Fibroblast of the aortic adventitia (primary cell): ENCODE measurements around the gene CHDH. TPM values are rescaled to one million over a fixed set of nuclear protein-coding genes. Genes with fewer than 3 reads are reported as not detected.

Experiments used
- DNase-seq: peaks from one replicate; pipeline ENCODE4 v3.0.0-alpha.2; 2010; ENCODE audit warnings: low read depth
- H3K4me3 ChIP-seq: 2 replicates; pipeline ENCODE4 v1.5.1; 2011; ENCODE audit warnings: low read depth, mild to moderate bottlenecking, control low read depth, low read length, moderate library complexity
- CTCF ChIP-seq: IDR thresholded peaks from 2 replicates; pipeline ENCODE4 v1.5.1; 2011; ENCODE audit warnings: mild to moderate bottlenecking, low read length, control low read depth, inconsistent platforms; ENCODE audit not compliant: insufficient read depth
- total RNA-seq: library from RNA; depleted of rRNA; stranded (reverse); fragments of >200 nt; gene quantifications from 2 replicates; pipeline ENCODE4 v1.2.3, GENCODE V29; 2012; ENCODE audit warnings: low replicate concordance

The CHDH gene
- total RNA-seq, 1 donor: 1.3 TPM

DNA sequence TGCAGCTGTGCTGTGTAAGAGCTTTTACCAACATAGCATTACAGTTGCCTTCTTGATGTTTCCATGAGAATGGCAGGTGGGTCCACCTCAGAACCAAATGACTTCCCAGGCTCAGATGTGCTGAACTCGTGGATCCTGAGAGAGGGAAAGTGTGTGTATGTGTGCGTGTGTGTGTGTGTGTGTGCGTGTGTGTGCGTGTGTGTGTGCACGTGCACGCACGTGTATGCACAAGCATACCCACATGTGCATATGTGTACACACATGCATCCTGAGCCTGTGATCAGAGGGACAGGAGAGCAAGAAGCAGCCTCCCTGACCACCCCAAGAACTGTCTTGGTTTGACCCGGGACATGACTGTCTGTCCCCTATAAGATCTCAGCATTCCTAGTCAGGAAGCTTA is 48.1 kb downstream of the CHDH start:
- TF ChIP-seq CTCF: no peak
- DNase-seq: no peak
- no peak overlapping the region for H3K4me3 ChIP-seq

DNA sequence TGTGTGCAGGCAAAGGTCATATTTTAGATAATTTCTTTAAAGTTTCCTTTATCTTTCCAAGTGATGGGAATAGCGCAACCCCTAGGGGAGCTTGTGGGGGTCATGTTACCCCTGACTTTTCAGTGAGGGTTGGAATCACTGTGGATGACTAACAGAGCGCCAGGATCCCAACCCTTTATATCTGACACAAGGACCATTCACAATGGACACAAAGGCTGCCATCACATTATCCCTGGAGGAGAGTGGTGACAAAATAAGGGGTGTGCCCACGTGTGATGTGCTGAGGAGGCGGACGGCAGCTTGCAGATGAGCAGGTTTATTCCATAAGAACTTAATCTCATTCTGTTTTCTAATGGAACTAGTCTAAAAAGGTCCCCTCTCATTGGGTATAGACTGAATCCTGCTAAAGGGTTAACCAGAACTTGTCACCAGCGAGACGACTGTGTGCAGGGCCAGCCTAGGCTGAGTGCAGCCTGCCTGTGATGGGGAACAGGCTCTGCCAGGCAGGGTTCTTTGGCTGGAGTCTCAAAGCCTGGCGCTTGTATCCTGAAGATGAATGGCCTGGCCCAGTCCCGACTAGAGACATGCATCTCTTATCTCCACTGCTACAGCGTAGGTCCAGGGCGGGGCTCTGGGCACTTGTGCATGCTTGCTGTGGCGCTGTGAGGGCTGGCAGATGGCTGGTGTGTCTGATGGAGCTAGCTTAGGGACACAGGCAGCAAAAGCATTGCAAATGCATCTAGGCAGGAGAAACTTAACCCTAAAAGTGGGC is 50.2 kb downstream of the CHDH start:
- H3K4me3 ChIP-seq: no peak overlapping the region
- no peak for TF ChIP-seq CTCF
- peak; percentile 34 for DNase-seq

- no peak overlapping the region for H3K4me3 ChIP-seq
- TF ChIP-seq CTCF: no peak
- DNase-seq: no peak
Measured at GRCh38 chr3:53795176-53795575, 51.0 kb downstream of the CHDH start.

- no peak for TF ChIP-seq CTCF
- peak; percentile 42 for DNase-seq
- H3K4me3 ChIP-seq: no peak overlapping the region
Measured at GRCh38 chr3:53794597-53794996, 51.6 kb downstream of the CHDH start.

- H3K4me3 ChIP-seq: no peak overlapping the region
- no peak for DNase-seq
- TF ChIP-seq CTCF: no peak
Measured at GRCh38 chr3:53792866-53793265, 53.4 kb downstream of the CHDH start.

DNA sequence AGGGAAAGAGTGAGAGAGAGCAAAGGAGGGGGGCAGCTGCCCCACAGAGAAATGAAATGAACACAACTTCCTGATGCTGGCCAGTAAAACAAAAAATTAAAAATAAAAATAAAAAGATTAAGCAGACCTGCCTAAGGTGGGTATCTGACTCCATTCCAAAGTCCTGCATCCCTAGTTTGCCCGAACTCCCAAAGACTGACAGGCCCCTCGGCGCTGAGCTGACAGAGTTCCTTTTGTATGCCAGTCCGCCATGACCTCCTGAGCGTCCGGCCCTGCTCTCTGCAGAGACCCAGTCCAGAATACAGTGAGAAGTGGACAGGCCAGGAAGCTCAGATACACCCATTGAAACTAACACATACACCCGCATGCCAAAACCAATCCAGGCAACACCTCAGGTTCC is 54.9 kb downstream of the CHDH start:
- DNase-seq: no peak
- no peak for TF ChIP-seq CTCF
- H3K4me3 ChIP-seq: no peak overlapping the region

DNA sequence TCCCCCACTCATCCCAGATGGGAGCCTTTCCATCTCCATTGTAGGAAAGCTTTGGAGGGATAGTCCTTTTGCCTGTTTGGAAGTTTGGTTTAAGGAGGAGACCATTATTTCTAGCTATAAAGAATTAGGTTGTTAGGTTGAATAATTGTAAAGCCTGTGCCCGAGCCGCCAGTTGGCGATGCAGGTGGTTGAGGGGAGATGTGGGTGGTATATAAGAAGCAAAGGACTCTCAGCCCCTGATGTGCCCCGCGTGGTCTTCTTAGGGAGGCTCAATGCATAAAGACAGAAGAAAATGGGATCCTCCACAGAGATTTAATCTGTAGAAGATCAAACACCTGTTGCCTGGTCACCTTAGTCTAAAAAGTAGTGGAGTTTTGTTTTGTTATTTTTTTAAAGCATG is 55.7 kb downstream of the CHDH start:
- no peak overlapping the region for H3K4me3 ChIP-seq
- DNase-seq: no peak
- no peak for TF ChIP-seq CTCF
